ENCODE data around the gene GABRB1. TPM values are rescaled to one million over a fixed set of nuclear protein-coding genes. Genes with fewer than 3 reads are reported as not detected.

The GABRB1 gene
- total and polyA plus RNA-seq, 2 donors (not counting 1 experiment from before 2014, with no cell fraction given), result not detected

- H3K9ac ChIP-seq (ENCODE audit: low read length), result no peak overlapping the region
- H3K4me2 ChIP-seq (replicated peaks; ENCODE audit: low read depth, low read length, poor library complexity, severe bottlenecking), result no peak overlapping the region
- H4K20me1 ChIP-seq (ENCODE audit: control insufficient read depth, insufficient read depth, low read length, poor library complexity, severe bottlenecking), result no peaks in the 10 kb centered on the region
- Mint-ChIP-seq H3K27me3 (no peaks in the 10 kb centered on the region), H3K4me3 (no peak overlapping the region), H3K4me1 (peaks cover 4% of the 10 kb centered on the region), H3K9me3 (ENCODE audit: insufficient read depth) (no peaks in the 10 kb centered on the region), H3K27ac (no peak overlapping the region)
- H3K9me3 ChIP-seq (ENCODE audit: control extremely low read depth in 1 of 3, control insufficient read depth in 2 of 3, insufficient read depth in 1 of 3, low read length in 2 of 3), result no peaks in the 10 kb centered on the region
- H3K36me3 ChIP-seq (replicated peaks in 1 of 2; ENCODE audit: control extremely low read depth in 1 of 2, control insufficient read depth in 1 of 2, extremely low read depth in 1 of 2, insufficient read depth in 2 of 2, low read length in 1 of 2), result no peaks in the 10 kb centered on the region
- no peak overlapping the region for H3K4me3 ChIP-seq (ENCODE audit: control extremely low read depth in 1 of 5, extremely low read depth in 1 of 5, insufficient read depth in 1 of 5, low read depth in 2 of 5, low read length in 4 of 5)
- DNase-seq (no peak), ATAC-seq (ENCODE audit: low read depth) (no peak)
- no peaks in the 10 kb centered on the region for H3K27me3 ChIP-seq (replicated peaks in 1 of 4; ENCODE audit: control extremely low read depth in 1 of 4, control insufficient read depth in 3 of 4, insufficient read depth in 4 of 4, low read length in 3 of 4)
- TF ChIP-seq, protein P1, sequence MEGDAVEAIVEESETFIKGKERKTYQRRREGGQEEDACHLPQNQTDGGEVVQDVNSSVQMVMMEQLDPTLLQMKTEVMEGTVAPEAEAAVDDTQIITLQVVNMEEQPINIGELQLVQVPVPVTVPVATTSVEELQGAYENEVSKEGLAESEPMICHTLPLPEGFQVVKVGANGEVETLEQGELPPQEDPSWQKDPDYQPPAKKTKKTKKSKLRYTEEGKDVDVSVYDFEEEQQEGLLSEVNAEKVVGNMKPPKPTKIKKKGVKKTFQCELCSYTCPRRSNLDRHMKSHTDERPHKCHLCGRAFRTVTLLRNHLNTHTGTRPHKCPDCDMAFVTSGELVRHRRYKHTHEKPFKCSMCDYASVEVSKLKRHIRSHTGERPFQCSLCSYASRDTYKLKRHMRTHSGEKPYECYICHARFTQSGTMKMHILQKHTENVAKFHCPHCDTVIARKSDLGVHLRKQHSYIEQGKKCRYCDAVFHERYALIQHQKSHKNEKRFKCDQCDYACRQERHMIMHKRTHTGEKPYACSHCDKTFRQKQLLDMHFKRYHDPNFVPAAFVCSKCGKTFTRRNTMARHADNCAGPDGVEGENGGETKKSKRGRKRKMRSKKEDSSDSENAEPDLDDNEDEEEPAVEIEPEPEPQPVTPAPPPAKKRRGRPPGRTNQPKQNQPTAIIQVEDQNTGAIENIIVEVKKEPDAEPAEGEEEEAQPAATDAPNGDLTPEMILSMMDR (IDR thresholded peaks at IDR 0.05), result no peak
- no peak for TF ChIP-seq EZH2 (IDR thresholded peaks at IDR 0.05; ENCODE audit: borderline replicate concordance, insufficient read depth, low read depth, low read length, poor library complexity, severe bottlenecking)
- H3K4me1 ChIP-seq (ENCODE audit: control insufficient read depth in 2 of 2, insufficient read depth in 2 of 2, low read length in 2 of 2), result no peaks in the 10 kb centered on the region
- intact Hi-C loops (cut with micrococcal nuclease), result no loop called here
- no peak overlapping the region for H2AFZ ChIP-seq (ENCODE audit: insufficient read depth, low read depth, low read length, poor library complexity, severe bottlenecking)
- no peaks in the 10 kb centered on the region for H3K79me2 ChIP-seq (ENCODE audit: control insufficient read depth, insufficient read depth, low read length)
- ChIA-PET POLR2A (no interaction called here), CTCF (no interaction called here)
- no peak overlapping the region for H3K27ac ChIP-seq (ENCODE audit: low read length in 2 of 2)
Measured at GRCh38 chr4:47415719-47416118, 384.4 kb downstream of the GABRB1 start.

GRCh38 chr4:47418147-47418546 is 386.8 kb downstream of the GABRB1 start:
- no peak for DNase-seq
- Histone ChIP-seq H4K20me1 (ENCODE audit: control insufficient read depth, insufficient read depth, low read length, poor library complexity, severe bottlenecking) (no peaks in the 10 kb centered on the region), H3K4me3 (ENCODE audit: control extremely low read depth in 1 of 5, extremely low read depth in 1 of 5, insufficient read depth in 1 of 5, low read depth in 2 of 5, low read length in 4 of 5) (no peak overlapping the region), H2AFZ (ENCODE audit: insufficient read depth, low read depth, low read length, poor library complexity, severe bottlenecking) (no peak overlapping the region), H3K27ac (ENCODE audit: low read length in 2 of 2) (no peak overlapping the region), H3K4me2 (replicated peaks; ENCODE audit: low read depth, low read length, poor library complexity, severe bottlenecking) (no peak overlapping the region), H3K36me3 (replicated peaks in 1 of 2; ENCODE audit: control extremely low read depth in 1 of 2, control insufficient read depth in 1 of 2, extremely low read depth in 1 of 2, insufficient read depth in 2 of 2, low read length in 1 of 2) (no peaks in the 10 kb centered on the region), H3K9me3 (ENCODE audit: control extremely low read depth in 1 of 3, control insufficient read depth in 2 of 3, insufficient read depth in 1 of 3, low read length in 2 of 3) (no peaks in the 10 kb centered on the region), H3K79me2 (ENCODE audit: control insufficient read depth, insufficient read depth, low read length) (no peaks in the 10 kb centered on the region), H3K9ac (ENCODE audit: low read length) (no peak overlapping the region), H3K27me3 (replicated peaks in 1 of 4; ENCODE audit: control extremely low read depth in 1 of 4, control insufficient read depth in 3 of 4, insufficient read depth in 4 of 4, low read length in 3 of 4) (no peaks in the 10 kb centered on the region), H3K4me1 (ENCODE audit: control insufficient read depth in 2 of 2, insufficient read depth in 2 of 2, low read length in 2 of 2) (no peaks in the 10 kb centered on the region)
- ChIA-PET CTCF (interaction anchor here (1.0 kb wide), 1 partner anchor 14 kb away, joined by 3 read pairs; no protein-coding TSS in a partner anchor), POLR2A (no interaction called here)
- ATAC-seq (ENCODE audit: low read depth), result no peak
- intact Hi-C loops (cut with micrococcal nuclease), result no loop called here
- Mint-ChIP-seq H3K27ac (no peak overlapping the region), H3K27me3 (peaks cover 7% of the 10 kb centered on the region), H3K4me1 (peaks cover 3% of the 10 kb centered on the region), H3K4me3 (no peak overlapping the region), H3K9me3 (ENCODE audit: insufficient read depth) (no peaks in the 10 kb centered on the region)
- 71% methylated on average over 2 of the region's 2 CpGs for WGBS (ENCODE audit: insufficient coverage)
- TF ChIP-seq EZH2 (IDR thresholded peaks at IDR 0.05; ENCODE audit: borderline replicate concordance, insufficient read depth, low read depth, low read length, poor library complexity, severe bottlenecking), result no peak
- TF ChIP-seq, protein P1 (IDR thresholded peaks at IDR 0.05), result no peak

All from B cell (primary cell).